Measurements from ENCODE around the gene VMO1. TPM values are rescaled to one million over a fixed set of nuclear protein-coding genes. Genes with fewer than 3 reads are reported as not detected.
A peak's percentile ranks its signal among the peaks of the same experiment; 100 is the strongest.

Gene VMO1
- total RNA-seq, 6 experiments from 2014 or later, result 3.5 to 12.3 (median 5.2) TPM

GRCh38 chr17:4739122-4740024, 46.8 kb downstream of the VMO1 start, which contains the start of the genes CXCL16 and ZMYND15:
Gene CXCL16 (minus strand): TSS chr17:4739928. CDS start chr17:4739339, 589 bp downstream.
Gene ZMYND15 (plus strand): TSS chr17:4739833. CDS start chr17:4740549, 716 bp downstream.
- intact Hi-C loops (cut with DNase I), result loop anchor here (10.0 kb wide), 1 partner anchor 45 kb away; the partner anchor contains the start of genes GLTPD2 (in 2 of the 2) and VMO1 (in 2 of the 2)
- peaks cover 0 to 4% (median 0%) of the 10 kb centered on the region in 4 donors for H3K4me1 ChIP-seq
- peak within 1 kb of the TSS; percentile 64 to 87 (median 74) for H3K27ac ChIP-seq
- H3K9me3 ChIP-seq, result no peaks in the 10 kb centered on the region
- H3K36me3 ChIP-seq, result no peaks in the 10 kb centered on the region
- WGBS (ENCODE audit: insufficient coverage, low coverage, low lambda C conversion rate, missing lambda C conversion rate), result 0% methylated on average over 2 of the region's 100 CpGs
- DNase-seq (peak; percentile 74 to 79 (median 77)), ATAC-seq (peak; percentile 63 to 75 (median 70))
- H3K4me3 ChIP-seq, result peak within 1 kb of the TSS; percentile 73 to 94 (median 90)
- no peaks in the 10 kb centered on the region for H3K27me3 ChIP-seq
- TF ChIP-seq POLR2A (IDR thresholded peaks at IDR 0.05), result peak; percentile 79
- TF ChIP-seq CTCF (IDR thresholded peaks at IDR 0.05), result no peak

- 32% methylated on average over 21 of the region's 41 CpGs for WGBS (ENCODE audit: insufficient coverage, low coverage, low lambda C conversion rate, missing lambda C conversion rate)
- no peaks in the 10 kb centered on the region for H3K9me3 ChIP-seq
- H3K4me1 ChIP-seq, result peaks cover 0 to 4% (median 0%) of the 10 kb centered on the region in 4 donors
- no peaks in the 10 kb centered on the region for H3K27me3 ChIP-seq
- peak overlapping the region; percentile 64 to 87 (median 74) for H3K27ac ChIP-seq
- TF ChIP-seq POLR2A (IDR thresholded peaks at IDR 0.05), result no peak
- no peak for TF ChIP-seq CTCF (IDR thresholded peaks at IDR 0.05)
- H3K4me3 ChIP-seq, result peak overlapping the region; percentile 73 to 94 (median 90)
- H3K36me3 ChIP-seq, result no peaks in the 10 kb centered on the region
- ATAC-seq (peak in 2 of 4 donors; percentile 5 to 7), DNase-seq (no peak)
- intact Hi-C loops (cut with DNase I), result loop anchor here (10.0 kb wide), 1 partner anchor 46 kb away; the partner anchor contains the start of genes GLTPD2 (in 2 of the 2) and VMO1 (in 2 of the 2)
These were observed 47.7 kb downstream of the VMO1 start for GRCh38 chr17:4738136-4739121.

- H3K4me1 ChIP-seq, result peaks cover 0 to 17% (median 0%) of the 10 kb centered on the region in 4 donors
- TF ChIP-seq POLR2A (IDR thresholded peaks at IDR 0.05) (peak; percentile 33), CTCF (IDR thresholded peaks at IDR 0.05) (no peak)
- H3K36me3 ChIP-seq, result no peaks in the 10 kb centered on the region
- H3K4me3 ChIP-seq, result no peak overlapping the region
- H3K9me3 ChIP-seq, result no peaks in the 10 kb centered on the region
- intact Hi-C loops (cut with DNase I), result loop anchor here (10.0 kb wide), 1 partner anchor 49 kb away; the partner anchor contains the start of genes GLTPD2 (in 2 of the 2) and VMO1 (in 2 of the 2)
- peak overlapping the region; percentile 22 to 73 (median 65) for H3K27ac ChIP-seq
- WGBS (ENCODE audit: insufficient coverage, low coverage, low lambda C conversion rate, missing lambda C conversion rate), result 37% methylated on average over 9 of the region's 9 CpGs
- DNase-seq (no peak), ATAC-seq (peak; percentile 8 to 34 (median 22))
- H3K27me3 ChIP-seq, result no peaks in the 10 kb centered on the region
These were observed 50.1 kb downstream of the VMO1 start for GRCh38 chr17:4735876-4736651.

Other genes with a start within 250 kb of the VMO1 start
- 10 to 100 TPM; 16.3 to 32.0 (median 23.7) TPM for gene MYBBP1A, start 231.0 kb downstream of the VMO1 start, total RNA-seq
- gene GGT6, start 225.8 kb downstream of the VMO1 start, total RNA-seq, result under 1 TPM; 0.09 to 0.92 (median 0.27) TPM
- gene SMTNL2, start 201.8 kb downstream of the VMO1 start, total RNA-seq, result under 1 TPM in 3 of 6 experiments, not detected in 3; 0.12 to 0.25 (median 0.14) TPM
- under 1 TPM in 4 of 6 experiments, not detected in 2; 0.09 to 0.53 (median 0.28) TPM for gene ALOX15, start 144.7 kb downstream of the VMO1 start, total RNA-seq
- 10 to 100 TPM; 11.5 to 22.2 (median 16.1) TPM for gene PELP1, start 82.2 kb downstream of the VMO1 start, total RNA-seq
- 10 to 100 TPM; 18.2 to 38.6 (median 23.9) TPM for gene ARRB2, start 75.7 kb downstream of the VMO1 start, total RNA-seq
- 10 to 100 TPM in 5 of 6 experiments, 1 to 10 TPM in 1; 10.0 to 21.1 (median 16.2) TPM for gene MED11, start 54.9 kb downstream of the VMO1 start, total RNA-seq
- gene ZMYND15, start 46.5 kb downstream of the VMO1 start, total RNA-seq, result 1 to 10 TPM in 5 of 6 experiments, under 1 TPM in 1; 0.70 to 6.5 (median 1.9) TPM
- gene CXCL16, start 46.4 kb downstream of the VMO1 start, total RNA-seq, result 10 to 100 TPM; 13.3 to 69.6 (median 31.3) TPM
- 100 to 1,000 TPM in 3 of 6 experiments, 10 to 100 TPM in 3; 67.1 to 215 (median 112) TPM for gene TM4SF5, start 14.5 kb downstream of the VMO1 start, total RNA-seq
- 10 to 100 TPM; 20.6 to 97.4 (median 60.9) TPM for gene GLTPD2, start 2.6 kb upstream of the VMO1 start, total RNA-seq
- gene PSMB6, start 9.8 kb upstream of the VMO1 start, total RNA-seq, result 100 to 1,000 TPM in 2 of 6 experiments, 10 to 100 TPM in 4; 68.8 to 136 (median 75.7) TPM
- 10 to 100 TPM in 3 of 6 experiments, 1 to 10 TPM in 3; 8.2 to 27.3 (median 10.8) TPM for gene PLD2, start 20.8 kb upstream of the VMO1 start, total RNA-seq
- gene MINK1, start 47.0 kb upstream of the VMO1 start, total RNA-seq, result 10 to 100 TPM; 20.3 to 42.5 (median 28.0) TPM
- 1 to 10 TPM; 1.6 to 4.0 (median 3.2) TPM for gene C17orf107, start 113.2 kb upstream of the VMO1 start, total RNA-seq
- 1 to 10 TPM; 1.4 to 2.9 (median 2.0) TPM for gene CHRNE, start 116.7 kb upstream of the VMO1 start, total RNA-seq
- gene GP1BA, start 145.9 kb upstream of the VMO1 start, total RNA-seq, result under 1 TPM in 3 of 6 experiments, not detected in 3; 0.13 to 0.20 (median 0.15) TPM
- 10 to 100 TPM; 32.6 to 64.2 (median 41.0) TPM for gene SLC25A11, start 153.7 kb upstream of the VMO1 start, total RNA-seq
- gene RNF167, start 153.9 kb upstream of the VMO1 start, total RNA-seq, result 10 to 100 TPM; 52.1 to 73.5 (median 57.5) TPM
- gene PFN1, start 162.2 kb upstream of the VMO1 start, total RNA-seq, result 1,000 to 10,000 TPM in 1 of 6 experiments, 100 to 1,000 TPM in 5; 221 to 1,037 (median 292) TPM
- 10 to 100 TPM; 54.7 to 69.8 (median 58.7) TPM for gene ENO3, start 164.8 kb upstream of the VMO1 start, total RNA-seq
- 10 to 100 TPM; 22.3 to 33.9 (median 26.4) TPM for gene SPAG7, start 181.5 kb upstream of the VMO1 start, total RNA-seq
- 10 to 100 TPM; 15.3 to 21.1 (median 17.7) TPM for gene CAMTA2, start 201.3 kb upstream of the VMO1 start, total RNA-seq
- gene INCA1, start 211.2 kb upstream of the VMO1 start, total RNA-seq, result 1 to 10 TPM in 2 of 6 experiments, under 1 TPM in 3, not detected in 1; 0.83 to 1.3 (median 0.97) TPM
- 100 to 1,000 TPM in 3 of 6 experiments, 10 to 100 TPM in 3; 59.8 to 112 (median 99.3) TPM for gene KIF1C, start 211.6 kb upstream of the VMO1 start, total RNA-seq
- gene SLC52A1, start 249.1 kb upstream of the VMO1 start, total RNA-seq, result under 1 TPM in 2 of 6 experiments, not detected in 4; 0.13 to 0.20 TPM

Measured in right lobe of liver (tissue), 6 donors.